ENCODE results near the gene CTDSPL.

The CTDSPL gene

DNA sequence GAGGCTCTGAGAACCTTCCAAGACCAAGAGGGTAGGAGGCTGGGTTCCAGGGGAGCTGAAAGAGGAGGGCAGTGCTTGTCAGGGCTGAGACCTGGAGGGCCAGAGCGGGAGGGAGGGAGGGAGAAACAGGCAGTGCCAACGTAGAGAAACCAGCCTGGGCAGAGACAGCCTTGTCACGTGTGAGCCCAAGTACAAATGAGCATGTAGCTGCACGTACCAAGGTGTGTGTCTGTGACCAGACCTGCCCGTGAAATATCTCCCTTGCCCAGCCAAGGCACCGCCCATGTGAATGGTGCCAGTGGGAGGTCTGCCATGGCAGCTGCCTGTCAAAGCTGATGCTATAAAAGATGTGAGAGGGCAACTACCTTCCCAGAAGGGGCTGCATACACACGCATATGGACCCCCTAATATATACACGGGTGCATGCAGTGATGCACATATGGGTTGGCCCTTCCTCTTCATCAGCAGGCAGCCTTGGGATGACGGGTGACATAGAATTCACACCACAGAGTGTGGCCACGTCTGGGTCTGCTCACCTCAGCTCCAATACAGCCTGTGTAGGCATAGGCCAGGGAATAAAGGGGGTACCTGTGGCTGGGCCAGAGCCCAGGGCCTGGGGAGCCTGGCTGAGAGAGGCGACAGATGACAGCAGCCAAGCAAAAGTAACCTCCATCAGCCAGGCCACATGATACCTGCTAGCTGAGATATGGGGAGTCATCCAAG, 7.8 kb upstream of the CTDSPL start:
- TF ChIP-seq, protein P1, sequence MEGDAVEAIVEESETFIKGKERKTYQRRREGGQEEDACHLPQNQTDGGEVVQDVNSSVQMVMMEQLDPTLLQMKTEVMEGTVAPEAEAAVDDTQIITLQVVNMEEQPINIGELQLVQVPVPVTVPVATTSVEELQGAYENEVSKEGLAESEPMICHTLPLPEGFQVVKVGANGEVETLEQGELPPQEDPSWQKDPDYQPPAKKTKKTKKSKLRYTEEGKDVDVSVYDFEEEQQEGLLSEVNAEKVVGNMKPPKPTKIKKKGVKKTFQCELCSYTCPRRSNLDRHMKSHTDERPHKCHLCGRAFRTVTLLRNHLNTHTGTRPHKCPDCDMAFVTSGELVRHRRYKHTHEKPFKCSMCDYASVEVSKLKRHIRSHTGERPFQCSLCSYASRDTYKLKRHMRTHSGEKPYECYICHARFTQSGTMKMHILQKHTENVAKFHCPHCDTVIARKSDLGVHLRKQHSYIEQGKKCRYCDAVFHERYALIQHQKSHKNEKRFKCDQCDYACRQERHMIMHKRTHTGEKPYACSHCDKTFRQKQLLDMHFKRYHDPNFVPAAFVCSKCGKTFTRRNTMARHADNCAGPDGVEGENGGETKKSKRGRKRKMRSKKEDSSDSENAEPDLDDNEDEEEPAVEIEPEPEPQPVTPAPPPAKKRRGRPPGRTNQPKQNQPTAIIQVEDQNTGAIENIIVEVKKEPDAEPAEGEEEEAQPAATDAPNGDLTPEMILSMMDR (IDR thresholded peaks at IDR 0.05; ENCODE audit: insufficient read depth, low read length, poor library complexity, severe bottlenecking), result no peak
- Histone ChIP-seq H3K27me3 (replicated peaks; ENCODE audit: control insufficient read depth, insufficient read depth, low read length) (peaks cover 1% of the 10 kb centered on the region), H3K36me3 (ENCODE audit: control insufficient read depth, insufficient read depth, low read length) (no peaks in the 10 kb centered on the region), H3K4me3 (replicated peaks; ENCODE audit: low read depth, low read length) (no peak overlapping the region)
- DNase-seq (ENCODE audit: extremely low read depth, insufficient read length), result no peak

GRCh38 chr3:37855363-37855970, 6.2 kb upstream of the CTDSPL start:
- no peak overlapping the region for H3K4me3 ChIP-seq (replicated peaks; ENCODE audit: low read depth, low read length)
- DNase-seq (ENCODE audit: extremely low read depth, insufficient read length), result peak; percentile 42

DNA sequence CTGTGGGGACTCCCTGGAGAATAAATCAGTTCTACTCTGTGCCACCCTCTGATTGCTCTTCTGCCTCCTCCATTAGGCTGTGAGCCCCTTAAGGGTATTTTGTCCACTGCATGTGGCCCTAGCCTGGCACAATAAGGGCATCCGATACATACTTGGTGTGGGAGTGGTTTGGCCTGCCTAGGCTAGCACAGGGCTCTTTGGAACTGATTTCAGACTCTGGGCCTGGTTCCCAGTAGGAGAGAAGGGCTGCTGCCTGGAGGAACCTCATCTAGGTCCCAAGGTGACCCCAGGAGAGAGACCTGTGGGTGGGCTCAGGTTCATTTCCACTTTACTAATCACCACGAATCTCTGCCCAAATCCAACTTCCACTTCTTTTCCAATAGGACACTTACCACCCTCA, 5.3 kb upstream of the CTDSPL start:
- H3K4me3 ChIP-seq (replicated peaks; ENCODE audit: low read depth, low read length), result no peak overlapping the region
- peaks cover 1% of the 10 kb centered on the region for H3K27me3 ChIP-seq (replicated peaks; ENCODE audit: control insufficient read depth, insufficient read depth, low read length)
- no peak for DNase-seq (ENCODE audit: extremely low read depth, insufficient read length)
- no peaks in the 10 kb centered on the region for H3K36me3 ChIP-seq (ENCODE audit: control insufficient read depth, insufficient read depth, low read length)
- TF ChIP-seq, protein P1 (IDR thresholded peaks at IDR 0.05; ENCODE audit: insufficient read depth, low read length, poor library complexity, severe bottlenecking), result no peak

More at GRCh38 chr3:37855363-37855970, 6.2 kb upstream of the CTDSPL start:
- peaks cover 1% of the 10 kb centered on the region for H3K27me3 ChIP-seq (replicated peaks; ENCODE audit: control insufficient read depth, insufficient read depth, low read length)
- TF ChIP-seq, protein P1 (IDR thresholded peaks at IDR 0.05; ENCODE audit: insufficient read depth, low read length, poor library complexity, severe bottlenecking), result peak; percentile 93
- no peaks in the 10 kb centered on the region for H3K36me3 ChIP-seq (ENCODE audit: control insufficient read depth, insufficient read depth, low read length)

- Histone ChIP-seq H3K36me3 (ENCODE audit: control insufficient read depth, insufficient read depth, low read length) (no peaks in the 10 kb centered on the region), H3K4me3 (replicated peaks; ENCODE audit: low read depth, low read length) (no peak overlapping the region), H3K27me3 (replicated peaks; ENCODE audit: control insufficient read depth, insufficient read depth, low read length) (peaks cover 3% of the 10 kb centered on the region)
- DNase-seq (ENCODE audit: extremely low read depth, insufficient read length), result no peak
- TF ChIP-seq, protein P1 (IDR thresholded peaks at IDR 0.05; ENCODE audit: insufficient read depth, low read length, poor library complexity, severe bottlenecking), result no peak
These were observed 2.9 kb upstream of the CTDSPL start for GRCh38 chr3:37858742-37859141.

DNA sequence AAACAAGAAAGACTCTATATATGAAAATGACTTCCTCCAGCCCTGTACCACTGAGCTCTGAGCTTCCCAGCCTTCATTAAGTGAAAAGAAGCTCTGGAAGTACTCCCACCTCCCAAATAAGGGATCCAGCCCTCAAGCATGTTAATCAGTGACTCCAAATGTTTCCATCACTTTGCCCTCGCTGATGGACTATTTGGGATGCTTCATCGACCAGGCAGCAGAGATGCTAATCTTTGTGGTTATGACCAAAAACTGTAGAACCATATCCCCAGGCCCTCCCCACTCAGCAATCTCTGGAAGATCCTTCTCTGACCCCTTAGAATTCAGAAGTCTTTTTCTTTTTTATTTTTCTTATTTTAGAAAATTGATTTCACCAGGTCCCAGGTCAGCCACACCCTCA, 2.3 kb upstream of the CTDSPL start:
- no peak for DNase-seq (ENCODE audit: extremely low read depth, insufficient read length)
- H3K4me3 ChIP-seq (replicated peaks; ENCODE audit: low read depth, low read length), result no peak overlapping the region
- TF ChIP-seq, protein P1 (IDR thresholded peaks at IDR 0.05; ENCODE audit: insufficient read depth, low read length, poor library complexity, severe bottlenecking), result no peak
- peaks cover 3% of the 10 kb centered on the region for H3K27me3 ChIP-seq (replicated peaks; ENCODE audit: control insufficient read depth, insufficient read depth, low read length)
- H3K36me3 ChIP-seq (ENCODE audit: control insufficient read depth, insufficient read depth, low read length), result no peaks in the 10 kb centered on the region

Data from GM06990 (cell line).